Endothelial cell of umbilical vein (primary cell): ENCODE results near the gene CBX6.

Source experiments
- CTCF ChIP-seq, 2 donors: IDR thresholded peaks; 1 replicate in 1 of 2; 2 replicates in 1 of 2; pipeline ENCODE4 v1.5.1; 2011; ENCODE audit warnings: low read length in 2 of 2, mild to moderate bottlenecking in 2 of 2, moderate library complexity in 2 of 2, control low read depth in 1 of 2, inconsistent platforms in 1 of 2, low read depth in 1 of 2; ENCODE audit not compliant: insufficient read depth in 1 of 2; ENCODE audit errors: extremely low read depth in 1 of 2
- JUN ChIP-seq: IDR thresholded peaks from 2 replicates; pipeline ENCODE4 v1.6.1; 2011; ENCODE audit warnings: borderline replicate concordance, low read depth; ENCODE audit not compliant: insufficient read length, insufficient read depth
- POLR2A ChIP-seq: IDR thresholded peaks from 2 replicates; pipeline ENCODE4 v1.6.1; 2012; ENCODE audit warnings: low read depth, mild to moderate bottlenecking, control low read depth, low read length

- TF ChIP-seq CTCF (IDR thresholded peaks at IDR 0.05; ENCODE audit: extremely low read depth in 1 of 2, insufficient read depth in 1 of 2, low read depth in 1 of 2, low read length in 2 of 2) (no peak), JUN (no peak), POLR2A (no peak)
Measured at GRCh38 chr22:38900677-38901076, 28.7 kb upstream of the CBX6 start.
